H1 (cell line): ENCODE results near the gene ADH1A. TPM values are rescaled to one million over a fixed set of nuclear protein-coding genes. Genes with fewer than 3 reads are reported as not detected.

Experiments
- BACH1 ChIP-seq: IDR thresholded peaks from 2 replicates; pipeline ENCODE4 v1.6.1; 2012; ENCODE audit warnings: low read length, improper control_type of control experiment
- CHD7 ChIP-seq: fragments of 300-600 bp; sonication (generic); IDR thresholded peaks from 2 replicates; pipeline ENCODE4 v1.7.1; 2012; ENCODE audit warnings: low read length, moderate library complexity, mild to moderate bottlenecking, inconsistent platforms; ENCODE audit not compliant: insufficient replicate concordance
- KDM4A ChIP-seq: IDR thresholded peaks from one replicate; pipeline ENCODE4 v1.7.1; 2012; ENCODE audit warnings: low read depth, mild to moderate bottlenecking, moderate library complexity, low read length, inconsistent platforms; ENCODE audit not compliant: severe bottlenecking
- TAF1 ChIP-seq: IDR thresholded peaks from 2 replicates; pipeline ENCODE4 v1.6.1; 2011; ENCODE audit warnings: mild to moderate bottlenecking, low read depth, low read length
- polyA plus RNA-seq, 7 experiments: library from polyadenylated mRNA; depleted of rRNA in 3 of 7; stranded (reverse) in 5 of 7; unstranded in 2 of 7; fragments of >200 nt in 5 of 7; fragments of 200-250 nt in 2 of 7; gene quantifications; 1 replicate in 5 of 7; 2 replicates in 1 of 7; 4 replicates in 1 of 7; pipeline versions ENCODE4 v1.2.1 to v1.2.3, GENCODE V29; 2011 to 2013; ENCODE audit warnings: missing spikeins in 2 of 7, mixed read lengths in 2 of 7
- total RNA-seq: library from RNA; stranded (reverse); fragmentation: NEBNext Ultra II Directional; extraction: Animal tissue kit (Norgen Biotek cat#: 25700); gene quantifications from 2 replicates; pipeline ENCODE4 v1.2.1, GENCODE V29; 2021

ADH1A gene
- total and polyA plus RNA-seq, 2 of the 8 experiments (the other 6 are each of a cell fraction or from before 2014, with no cell fraction given), result not detected

GRCh38 chr4:99275050-99275449 lies 15.7 kb downstream of the ADH1A start (continued):
- TF ChIP-seq CHD7, result no peak
- no peak for TF ChIP-seq BACH1
- no peak for TF ChIP-seq KDM4A
- TF ChIP-seq TAF1, result no peak
